SHP77 (cell line): ENCODE measurements around the gene ABHD17C.
"Not testable (repeated sequence)": the region's sequence is repeated elsewhere in the genome, so short reads cannot be mapped to it uniquely, and the experiment has no call there.

ENCODE experiments used
- DNase-seq, 2 experiments: peaks; one replicate each; lab custom pipeline; 2025; lab: John Stamatoyannopoulos, UW

The ABHD17C gene

GRCh38 chr15:80695099-80695910 is at the start of gene ABHD17C:
ABHD17C (plus strand) TSS chr15:80695310; CDS start chr15:80695430, 120 bp downstream.
- DNase-seq, result peak in 1 of 2 experiments; percentile 65

- DNase-seq, result no peak
These were observed 49.5 kb upstream of the ABHD17C start for GRCh38 chr15:80645494-80646065.

GRCh38 chr15:80647424-80647823 is 47.7 kb upstream of the ABHD17C start:
- DNase-seq, result not testable (repeated sequence)

GRCh38 chr15:80654299-80654698 is 40.8 kb upstream of the ABHD17C start:
- no peak for DNase-seq

- no peak for DNase-seq
These were observed 35.7 kb upstream of the ABHD17C start for GRCh38 chr15:80659375-80659774.

GRCh38 chr15:80660119-80660518 is 35.0 kb upstream of the ABHD17C start:
- no peak for DNase-seq

GRCh38 chr15:80662129-80662528 is 33.0 kb upstream of the ABHD17C start:
- DNase-seq, result no peak

GRCh38 chr15:80662757-80663553 is 32.2 kb upstream of the ABHD17C start:
- no peak for DNase-seq

- DNase-seq, result no peak
These were observed 30.0 kb upstream of the ABHD17C start for GRCh38 chr15:80665151-80665550.

- no peak for DNase-seq
These were observed 27.2 kb upstream of the ABHD17C start for GRCh38 chr15:80667936-80668335.

GRCh38 chr15:80668546-80669236 is 26.4 kb upstream of the ABHD17C start:
- DNase-seq, result no peak

- no peak for DNase-seq
These were observed 25.3 kb upstream of the ABHD17C start for GRCh38 chr15:80669663-80670273.

GRCh38 chr15:80673561-80674244 is 21.4 kb upstream of the ABHD17C start:
- DNase-seq, result no peak

GRCh38 chr15:80674245-80674614 is 20.9 kb upstream of the ABHD17C start:
- DNase-seq, result no peak

- no peak for DNase-seq
These were observed 18.1 kb upstream of the ABHD17C start for GRCh38 chr15:80677041-80677440.

- DNase-seq, result no peak
These were observed 15.8 kb upstream of the ABHD17C start for GRCh38 chr15:80679167-80679803.

- no peak for DNase-seq
These were observed 15.3 kb upstream of the ABHD17C start for GRCh38 chr15:80679804-80680175.

- DNase-seq, result no peak
These were observed 12.9 kb upstream of the ABHD17C start for GRCh38 chr15:80682201-80682600.

- no peak for DNase-seq
These were observed 10.4 kb upstream of the ABHD17C start for GRCh38 chr15:80684697-80685096.

GRCh38 chr15:80685628-80686027 is 9.5 kb upstream of the ABHD17C start:
- no peak for DNase-seq

GRCh38 chr15:80689294-80689693 is 5.8 kb upstream of the ABHD17C start:
- DNase-seq, result no peak
